ENCODE data around the gene CNN3. TPM values are rescaled to one million over a fixed set of nuclear protein-coding genes. Genes with fewer than 3 reads are reported as not detected.
A peak's percentile ranks its signal among the peaks of the same experiment; 100 is the strongest.

The CNN3 gene
- 269 and 346 TPM in 2 replicates for total RNA-seq (2014; rRNA removed; shearing (Covaris generic))
- 307 and 319 TPM in 2 replicates for polyA plus RNA-seq (2015; cell fraction: cytosol; rRNA removed)
- 236 and 247 TPM in 2 replicates for polyA plus RNA-seq (2015; cell fraction: nucleus; rRNA removed)

DNA sequence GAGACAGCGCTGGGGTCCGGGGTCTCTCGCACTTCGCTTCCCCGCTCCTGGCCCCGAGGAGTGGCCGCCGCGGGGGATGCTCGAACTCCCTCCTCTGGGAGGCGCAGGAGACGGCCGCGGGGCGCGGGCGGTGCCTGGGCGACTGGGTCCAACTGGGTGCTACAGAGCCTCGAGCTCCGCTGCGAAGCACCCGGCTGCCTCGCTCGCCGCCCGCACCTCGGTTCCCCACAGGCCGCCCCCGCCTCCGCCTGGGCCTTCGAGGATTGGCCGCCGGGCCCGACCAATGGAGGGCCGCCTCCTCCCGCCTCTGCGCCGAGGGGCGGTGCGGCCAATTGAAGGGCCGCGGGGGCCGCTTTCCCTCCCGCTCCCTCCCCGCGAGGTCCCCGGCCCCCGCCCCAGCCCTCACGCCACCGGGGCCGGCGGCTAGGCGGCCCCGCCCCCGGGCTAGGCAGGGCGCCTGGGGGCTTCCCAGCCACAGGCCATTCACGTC lies at the start of gene CNN3:
Gene CNN3 (minus strand): TSS at position 196 of the 490 bp plus-strand sequence. CDS start 216 bp downstream, outside the sequence.
- DNase-seq (ENCODE audit: low read depth): peak; percentile 91

DNA sequence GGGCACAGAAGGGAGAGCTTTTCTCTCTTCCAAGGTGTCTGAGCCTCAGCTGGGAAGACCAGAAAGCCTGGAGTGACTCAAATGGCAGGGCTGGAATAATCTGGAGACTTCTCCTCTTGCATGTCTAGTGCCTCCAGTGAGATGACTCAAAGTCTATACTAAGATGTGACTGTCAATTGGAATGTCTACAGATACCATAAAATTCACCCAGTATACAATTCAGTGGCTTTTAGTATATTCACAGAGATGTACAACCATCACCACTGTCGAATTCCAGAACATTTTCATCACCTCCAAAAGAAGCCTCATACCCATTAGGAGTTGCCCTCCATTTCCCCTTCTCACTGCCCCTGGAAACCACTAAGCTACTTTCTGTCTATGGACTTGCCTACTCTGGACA lies 47.9 kb upstream of the CNN3 start:
- peak; percentile 92 for DNase-seq (ENCODE audit: low read depth)

DNA sequence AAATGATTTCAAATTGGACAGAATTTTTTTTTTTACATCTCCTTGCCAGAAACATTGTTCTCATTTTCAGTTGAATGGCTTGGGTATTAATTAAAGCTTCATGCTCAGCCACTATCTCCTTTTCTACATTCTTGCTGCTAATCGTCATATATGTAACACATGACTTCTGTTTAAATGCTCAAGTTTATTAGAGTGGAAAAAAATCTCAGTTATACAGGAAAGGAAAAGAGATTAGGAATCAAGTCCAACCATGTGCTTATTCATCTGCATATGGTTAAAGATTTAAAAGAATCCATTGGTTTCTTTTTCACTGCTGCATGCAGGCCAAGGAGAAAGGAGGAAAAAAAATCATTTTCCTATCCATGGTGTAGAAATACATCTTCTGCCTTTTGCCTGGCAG lies 47.3 kb upstream of the CNN3 start:
- DNase-seq (ENCODE audit: low read depth): no peak

DNA sequence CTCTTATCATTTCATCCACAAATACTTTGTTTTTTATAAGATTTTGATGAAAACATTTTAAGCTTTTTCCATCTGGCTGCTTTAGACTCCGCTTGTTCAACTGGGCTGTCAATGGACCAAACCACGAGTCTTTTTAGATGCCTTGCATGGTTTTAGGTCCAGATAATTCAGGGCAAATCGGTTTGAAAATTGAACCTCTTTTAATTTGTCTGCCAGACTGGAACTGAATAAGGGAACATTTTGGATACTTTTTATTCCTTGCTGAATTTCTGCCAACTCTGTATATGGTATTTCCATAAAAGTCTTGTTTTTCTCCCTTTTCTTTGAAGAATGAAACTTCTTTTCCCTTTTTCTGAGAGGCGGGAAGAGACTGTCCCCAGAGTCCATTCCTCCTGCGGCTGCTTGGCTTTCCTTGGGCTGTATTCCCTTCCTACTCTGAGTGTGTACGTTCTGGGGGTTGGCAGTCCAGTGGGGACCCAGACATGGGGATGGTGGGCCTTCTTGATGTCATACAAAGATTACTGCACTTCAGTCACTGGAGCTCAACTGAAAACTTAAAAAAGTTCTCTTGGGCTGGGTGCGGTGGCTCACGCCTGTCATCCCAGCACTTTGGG lies 46.5 kb upstream of the CNN3 start:
- no peak for DNase-seq (ENCODE audit: low read depth)

DNA sequence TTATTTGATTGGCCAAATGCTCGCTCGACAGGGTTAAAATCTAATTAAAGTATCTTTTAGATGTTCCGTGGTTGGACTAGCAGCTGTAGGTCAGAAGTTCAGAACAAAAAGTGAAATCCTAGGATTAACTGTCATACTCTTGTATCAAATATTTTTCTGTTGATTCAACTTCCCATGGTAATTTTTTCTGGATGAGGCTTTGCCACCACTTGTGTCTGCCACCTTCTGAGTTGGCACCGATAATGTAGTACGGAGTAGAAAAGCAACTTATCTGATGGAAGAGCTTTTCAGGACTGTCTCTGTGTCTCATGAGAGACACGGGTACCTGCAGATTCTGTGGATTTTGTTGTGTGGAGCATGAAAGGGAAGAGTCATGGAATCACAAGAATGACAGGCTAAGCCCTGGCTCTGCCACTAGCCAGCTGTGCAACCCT lies 44.6 kb upstream of the CNN3 start:
- peak; percentile 87 for DNase-seq (ENCODE audit: low read depth)

DNA sequence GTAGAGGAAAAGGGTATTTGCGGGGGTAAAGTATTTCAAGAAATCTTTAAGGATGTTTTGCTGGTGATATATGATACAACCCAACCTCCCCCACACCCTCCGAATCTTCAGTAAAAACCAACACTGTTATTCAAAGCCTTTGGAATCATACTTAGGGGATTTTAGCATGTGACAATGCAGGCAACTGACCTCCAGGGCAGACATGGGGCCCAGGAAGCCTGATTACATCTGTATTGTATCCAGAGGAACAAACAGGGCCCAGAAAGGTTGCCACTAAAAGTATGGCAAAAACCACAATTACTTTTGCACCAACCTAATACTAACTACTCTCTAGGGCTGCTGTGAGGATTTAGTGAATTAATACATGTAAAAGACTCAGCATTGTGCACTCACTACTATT lies 43.9 kb upstream of the CNN3 start:
- DNase-seq (ENCODE audit: low read depth): peak; percentile 28

DNA sequence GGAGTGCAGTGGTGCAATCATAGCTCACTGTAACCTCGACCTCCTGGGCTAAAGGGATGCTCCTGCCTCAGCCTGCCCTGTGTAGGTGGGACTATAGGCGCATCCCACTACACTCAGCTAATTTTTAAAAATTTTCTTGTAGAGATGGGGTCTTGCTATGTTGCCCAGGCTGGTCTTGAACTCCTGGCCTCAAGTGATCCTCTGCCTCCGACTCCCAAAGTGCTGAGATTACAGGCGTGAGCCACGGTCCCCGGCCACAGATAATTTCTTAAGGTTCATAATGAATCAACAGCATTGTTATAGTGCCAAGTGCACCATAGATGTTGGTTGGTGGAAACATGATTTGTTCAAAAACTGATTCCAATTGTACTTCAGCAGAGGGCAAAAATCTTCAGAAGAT lies 42.2 kb upstream of the CNN3 start:
- no peak for DNase-seq (ENCODE audit: low read depth)

DNA sequence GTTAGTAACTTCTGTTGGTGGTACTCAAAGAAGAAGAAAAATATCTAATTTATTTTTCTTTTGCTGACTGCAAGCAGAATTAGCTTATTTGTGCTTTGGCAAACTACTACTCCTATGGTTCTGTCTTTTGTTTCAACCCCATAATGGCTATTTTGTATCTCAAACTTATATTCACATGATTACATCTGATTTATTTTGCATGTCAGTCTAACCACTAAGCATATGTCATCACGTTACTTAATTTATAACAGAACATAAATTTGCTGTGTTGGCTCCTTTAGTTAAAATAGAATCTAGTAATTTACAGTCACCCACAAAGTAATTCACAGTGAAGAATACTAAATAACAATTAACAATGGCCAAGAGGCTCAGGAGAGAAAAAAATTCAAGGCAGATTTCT lies 39.1 kb upstream of the CNN3 start:
- DNase-seq (ENCODE audit: low read depth): no peak

DNA sequence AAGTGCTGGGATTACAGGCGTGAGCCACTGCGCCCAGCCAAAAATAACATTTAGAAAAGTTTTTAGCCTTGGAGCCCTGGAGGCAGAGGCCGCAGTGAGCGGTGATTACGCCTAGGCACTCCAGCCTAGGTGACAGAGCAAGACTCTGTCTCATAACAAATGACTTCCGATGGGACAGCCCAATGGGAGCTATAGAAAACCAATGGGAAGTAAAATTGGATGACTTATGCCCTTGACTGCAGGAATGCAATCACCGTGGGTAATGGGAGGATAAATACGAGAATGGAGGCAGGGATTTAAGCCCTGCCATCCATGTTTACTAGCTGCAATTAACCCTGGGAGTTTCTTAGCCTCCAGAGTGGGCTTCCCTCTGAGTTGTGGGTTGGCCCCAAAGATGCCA lies 37.0 kb upstream of the CNN3 start:
- DNase-seq (ENCODE audit: low read depth): no peak

DNA sequence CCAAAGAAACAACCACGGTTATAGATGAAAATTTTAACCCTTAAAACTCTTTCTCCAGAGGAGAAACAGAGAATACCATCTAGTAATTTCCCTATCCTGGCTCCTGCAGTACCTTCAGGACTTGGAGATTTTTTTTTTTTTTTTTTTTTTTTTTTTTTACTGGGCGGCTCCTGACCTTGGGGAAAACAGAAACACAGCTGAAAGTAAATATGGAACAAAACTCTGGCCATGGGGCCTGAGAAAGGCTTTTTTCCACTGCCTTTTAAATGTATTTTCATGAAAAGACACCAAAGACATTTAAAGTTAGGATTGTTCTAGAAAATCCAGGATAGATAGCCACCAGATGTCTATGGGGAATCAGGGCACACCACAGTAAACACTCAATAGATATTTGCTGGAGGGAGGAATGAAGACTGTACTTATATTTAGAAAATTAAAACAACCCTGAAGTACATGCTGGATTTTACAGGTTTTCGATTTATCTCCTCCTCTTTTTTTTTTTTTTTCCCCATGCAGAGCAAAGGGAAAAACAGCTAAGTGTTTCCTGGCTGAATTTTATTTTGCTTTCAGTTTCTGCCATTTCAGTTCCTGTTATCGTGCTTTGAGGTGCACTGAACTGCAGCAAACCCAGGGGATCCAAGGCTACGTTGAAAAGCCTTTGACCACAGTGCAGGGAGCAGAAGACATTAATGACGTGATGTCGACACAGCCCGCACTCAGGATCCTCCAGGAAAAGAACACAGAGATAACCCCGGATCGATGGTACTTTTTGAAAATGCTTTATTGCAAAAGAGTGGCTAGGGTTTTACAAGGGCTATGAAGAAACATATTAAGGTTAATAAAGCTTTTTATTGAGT lies 35.7 kb upstream of the CNN3 start:
- DNase-seq (ENCODE audit: low read depth): no peak

DNA sequence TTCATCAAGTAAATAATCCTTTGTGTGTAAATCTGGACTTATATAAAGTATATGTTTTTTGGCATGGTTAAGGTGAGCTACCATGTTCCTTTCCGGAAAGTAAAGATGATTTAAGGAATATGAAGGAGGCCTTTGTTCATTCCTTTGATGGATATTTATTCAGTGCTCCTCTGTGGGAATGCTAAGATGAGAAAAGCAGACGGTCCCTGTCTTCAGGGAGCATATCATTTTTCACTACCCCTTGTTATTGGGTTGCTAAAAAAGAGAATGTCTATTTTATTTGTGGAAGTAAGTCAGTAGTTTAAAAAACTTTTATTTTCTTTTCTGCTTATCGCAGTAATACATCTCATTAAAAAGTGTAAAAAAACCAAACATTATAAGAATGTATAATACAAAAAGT lies 35.1 kb upstream of the CNN3 start:
- no peak for DNase-seq (ENCODE audit: low read depth)

DNA sequence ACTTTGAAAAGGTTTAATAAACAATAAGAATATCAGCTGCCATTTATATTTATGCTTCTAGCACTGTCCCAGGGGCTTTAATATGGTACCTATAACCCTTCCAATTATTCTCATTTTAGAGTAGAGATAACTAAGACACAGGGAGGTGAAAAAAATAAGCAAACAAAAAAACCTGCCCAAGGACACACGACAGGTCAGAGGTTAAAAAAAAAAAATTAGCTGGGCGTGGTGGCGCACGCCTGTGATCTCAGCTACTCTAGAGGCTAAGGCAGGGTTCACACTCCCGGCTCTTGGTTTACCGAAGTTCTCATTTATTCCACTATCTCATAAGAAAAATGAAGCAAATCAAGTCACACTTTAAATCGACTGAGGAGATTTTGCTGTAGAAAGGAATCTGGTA lies 34.7 kb upstream of the CNN3 start:
- DNase-seq (ENCODE audit: low read depth): no peak

DNA sequence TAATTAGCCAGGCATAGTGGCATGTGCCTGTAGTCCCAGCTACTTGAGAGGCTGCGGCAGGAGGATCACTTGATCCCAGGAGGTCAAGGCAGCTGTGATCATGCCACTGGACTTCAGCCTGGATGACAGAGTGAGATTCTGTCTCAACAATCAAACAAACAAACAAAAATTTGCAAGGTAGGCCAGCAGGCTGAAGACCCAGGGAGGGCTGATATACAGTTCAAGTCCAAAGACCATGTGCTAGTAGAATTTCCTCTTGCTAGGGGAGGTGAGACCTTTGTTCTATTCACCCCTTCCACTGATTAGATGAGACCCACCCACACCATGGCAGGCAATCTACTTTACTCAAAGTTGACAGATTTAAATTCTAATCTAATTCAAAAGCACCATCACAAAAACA lies 31.2 kb upstream of the CNN3 start:
- no peak for DNase-seq (ENCODE audit: low read depth)

DNA sequence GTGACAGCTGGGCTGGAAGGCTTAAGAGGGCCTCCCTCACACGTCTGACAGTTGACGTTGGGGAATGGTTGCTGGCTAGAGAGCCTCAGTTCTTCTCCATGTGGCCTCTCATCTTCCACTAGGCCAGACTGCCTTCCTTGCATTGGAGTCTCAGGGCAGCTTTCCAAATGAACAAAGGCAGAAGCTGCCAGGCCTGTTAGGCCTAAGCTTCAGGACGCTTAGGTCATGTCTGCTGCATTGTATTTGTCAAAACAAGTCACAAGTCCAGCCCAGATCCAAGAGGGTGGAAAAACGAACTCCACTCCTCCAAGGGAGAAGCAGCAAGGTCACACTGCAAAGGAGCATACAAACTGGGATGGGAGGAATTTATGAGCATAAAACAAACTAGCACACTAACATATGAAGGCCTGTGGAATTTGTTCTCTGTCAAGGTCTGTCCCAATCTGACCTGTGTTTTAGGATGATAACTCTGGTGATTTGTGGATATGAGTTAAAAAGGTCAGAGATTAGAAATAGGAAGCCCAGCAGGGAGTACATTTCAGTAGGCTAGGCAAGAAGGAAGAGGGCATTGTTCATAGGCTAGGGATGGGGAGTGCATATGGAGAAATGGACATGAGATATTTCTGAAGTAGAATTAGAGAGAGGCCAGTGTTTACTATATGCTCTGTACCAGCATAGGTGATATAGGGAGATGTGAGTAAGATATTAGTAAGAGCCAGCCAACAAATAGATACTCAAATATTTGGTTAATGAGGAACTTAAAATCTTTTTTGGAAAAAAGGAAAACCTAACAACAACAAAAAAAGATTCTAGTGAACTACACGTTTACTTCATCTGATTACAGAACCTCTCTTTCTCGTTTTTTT lies 29.1 kb upstream of the CNN3 start:
- no peak for DNase-seq (ENCODE audit: low read depth)

DNA sequence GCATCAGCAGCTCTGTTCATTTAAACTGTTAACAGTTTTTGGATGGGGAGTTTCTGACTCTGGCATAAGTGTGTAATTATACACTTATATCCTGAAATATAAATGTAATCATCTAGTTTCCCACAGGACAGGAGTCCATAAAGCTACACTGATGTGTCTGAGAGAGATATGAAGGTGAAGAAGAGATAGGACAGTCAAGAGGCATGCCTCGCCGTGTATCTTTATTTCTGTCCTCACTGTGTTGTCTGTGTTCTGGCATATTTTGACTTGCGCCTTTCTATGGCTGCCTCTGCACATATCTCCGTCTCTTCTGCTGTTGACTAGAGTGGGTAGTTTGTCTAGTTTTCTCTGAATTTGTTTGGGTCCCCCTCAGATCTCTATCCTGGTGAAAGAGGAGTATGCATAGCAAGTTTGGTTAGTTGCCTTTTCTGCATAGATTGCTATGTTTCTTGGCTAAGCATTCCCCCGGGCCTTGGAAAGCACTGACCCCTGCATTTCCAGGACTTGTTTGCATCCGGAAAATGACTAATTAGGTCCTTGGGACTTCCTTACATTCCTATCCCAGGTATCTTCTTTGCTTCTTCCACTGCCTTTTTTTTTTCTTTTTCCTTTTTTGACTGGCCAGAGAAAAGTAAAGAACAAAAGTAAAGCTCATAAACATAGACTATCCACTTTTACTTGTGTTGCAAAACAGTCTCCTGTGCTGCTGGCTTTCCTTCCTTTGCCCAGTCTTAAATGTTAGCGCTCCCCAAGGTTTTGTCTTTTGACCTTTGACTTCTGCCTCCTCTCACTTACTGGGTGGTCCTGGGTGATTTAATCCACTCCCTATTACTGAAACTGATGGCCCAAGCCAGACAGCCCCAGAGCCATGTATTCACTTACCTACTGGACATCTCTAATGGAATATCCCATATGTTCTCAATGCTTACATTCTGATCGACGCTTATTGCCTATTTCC lies 27.6 kb upstream of the CNN3 start:
- peak; percentile 28 for DNase-seq (ENCODE audit: low read depth)

DNA sequence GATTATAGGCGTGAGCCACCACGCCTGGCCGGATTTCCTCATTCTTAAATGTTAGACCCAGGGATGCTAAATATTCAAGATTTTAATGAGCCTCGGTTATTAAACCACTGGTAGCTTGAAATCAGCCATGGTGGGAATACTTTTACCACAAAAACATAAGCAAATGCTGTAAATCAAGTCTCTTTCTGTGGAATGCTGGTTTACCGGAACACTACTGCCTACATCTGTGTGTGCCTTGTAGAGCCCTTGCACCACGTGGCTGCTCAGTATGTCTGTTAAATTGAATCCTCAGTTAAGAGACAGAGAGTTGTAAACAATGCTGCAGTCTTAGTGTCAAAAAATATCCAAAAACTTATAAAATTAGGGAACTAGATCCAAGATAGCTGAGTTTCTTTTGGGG lies 26.8 kb upstream of the CNN3 start:
- DNase-seq (ENCODE audit: low read depth): no peak

DNA sequence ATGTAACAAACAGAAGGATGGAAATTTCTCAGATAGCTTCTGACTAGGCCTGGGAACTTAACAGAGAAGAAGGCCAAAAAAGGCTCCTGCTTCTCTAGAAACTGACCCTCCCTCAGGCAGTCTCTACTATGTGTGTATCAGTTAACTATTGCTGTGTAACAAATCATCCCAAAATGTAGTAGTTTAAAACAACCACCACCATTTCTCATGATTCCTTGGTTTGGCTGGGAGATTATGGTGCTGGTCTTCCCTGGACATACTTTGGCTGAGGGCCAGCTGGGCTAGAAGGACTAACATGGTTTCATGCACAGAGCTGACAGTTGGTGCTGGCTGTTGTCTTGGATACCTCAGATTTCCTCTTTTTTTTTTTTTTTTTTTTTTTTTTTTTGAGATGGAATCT lies 26.2 kb upstream of the CNN3 start:
- no peak for DNase-seq (ENCODE audit: low read depth)

DNA sequence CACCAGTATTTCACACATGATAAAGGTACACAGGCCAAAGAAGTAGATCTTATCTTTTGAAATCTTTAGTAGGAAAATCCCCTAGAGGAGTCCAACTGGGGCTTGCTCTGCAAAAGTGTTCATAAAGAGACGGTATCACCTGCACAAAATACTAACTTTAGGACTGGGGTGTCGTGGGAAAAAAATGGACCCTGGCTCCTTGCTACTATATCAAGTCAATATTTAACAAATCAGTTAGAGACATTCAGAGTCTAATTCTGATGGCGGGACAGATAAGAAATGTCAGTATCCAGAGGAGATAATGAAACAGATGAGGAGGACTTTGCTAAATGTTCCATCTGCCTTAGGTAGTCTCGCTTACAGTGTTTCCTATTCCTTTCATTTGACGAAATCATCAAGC lies 25.6 kb upstream of the CNN3 start:
- no peak for DNase-seq (ENCODE audit: low read depth)

DNA sequence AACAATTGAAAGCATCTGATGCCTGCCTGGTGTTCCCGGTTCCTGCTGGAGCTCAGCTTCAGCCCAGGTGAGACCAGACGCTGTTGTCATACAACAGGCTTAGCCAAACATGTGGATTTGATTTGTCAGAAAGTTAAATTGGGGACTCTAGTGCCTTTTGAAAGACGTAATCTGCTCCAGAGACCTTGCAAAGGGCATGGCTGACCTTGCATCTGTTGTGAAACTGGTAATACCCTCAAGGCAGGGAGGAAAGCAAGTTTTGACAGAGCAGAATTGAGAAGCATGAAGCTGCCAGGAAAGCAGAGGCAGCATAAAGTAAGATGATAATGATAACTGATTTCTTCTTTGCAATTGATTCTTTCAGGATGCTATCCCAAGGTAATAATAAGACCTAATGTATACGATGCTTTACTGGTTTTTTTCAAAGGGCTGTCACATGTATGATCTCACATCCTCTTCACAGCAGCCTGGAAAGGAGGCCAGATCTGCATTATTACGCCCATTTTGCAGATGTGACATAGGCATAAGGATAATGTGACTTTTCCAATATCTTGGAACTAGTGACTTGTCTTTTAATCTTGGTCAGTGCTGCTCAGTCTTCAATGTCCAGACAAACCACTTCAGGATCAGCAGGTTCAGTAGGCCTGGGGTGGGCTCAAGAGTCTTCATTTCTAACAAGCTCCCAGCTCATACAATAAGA lies 24.7 kb upstream of the CNN3 start:
- DNase-seq (ENCODE audit: low read depth): no peak

DNA sequence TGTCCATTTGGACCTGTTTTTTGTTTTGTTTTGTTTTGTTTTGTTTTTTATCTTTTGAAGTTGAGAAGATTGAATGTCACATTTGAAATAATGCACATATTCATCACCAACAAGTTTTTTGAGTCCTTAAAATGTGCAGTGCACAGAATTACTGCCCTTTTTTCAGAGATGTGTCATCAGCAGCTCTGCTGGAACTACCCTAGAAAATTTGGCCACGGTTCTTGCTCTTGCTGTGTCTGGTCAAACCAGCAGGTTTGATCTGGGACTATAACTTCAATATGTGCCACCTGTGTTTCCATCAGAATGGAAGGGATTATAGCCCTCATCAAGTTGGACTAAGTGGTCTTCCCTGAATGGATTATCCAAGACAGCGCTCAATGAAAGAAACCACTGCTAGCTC lies 24.1 kb upstream of the CNN3 start:
- no peak for DNase-seq (ENCODE audit: low read depth)
